Naive thymus-derived CD4-positive, alpha-beta T cell (primary cell): ENCODE measurements around the gene PARP1. TPM values are rescaled to one million over a fixed set of nuclear protein-coding genes. Genes with fewer than 3 reads are reported as not detected.
"Not testable (repeated sequence)": the region's sequence is repeated elsewhere in the genome, so short reads cannot be mapped to it uniquely, and the experiment has no call there.

Source experiments
- ATAC-seq: fragments of 150-1000 bp; cut with Tn5 transposase; 2 replicates; pipeline ENCODE4 v1.10.0; 2021; ENCODE audit warnings: mild to moderate bottlenecking, moderate library complexity
- CTCF ChIA-PET: fragments of 350-600 bp; sonication (Branson Sonifier 250); formaldehyde crosslinking; loops from one replicate; lab custom pipeline; 2021; ENCODE audit warnings: antibody characterized with exemption; lab: Charles Lee
- POLR2A ChIA-PET: fragments of 350-600 bp; sonication (Branson Sonifier 250); formaldehyde crosslinking; loops from one replicate; lab custom pipeline; 2021; ENCODE audit warnings: antibody characterized with exemption, inconsistent platforms; lab: Charles Lee
- DNase-seq, 9 donors: peaks; one replicate each; pipeline versions ENCODE4 v3.0.0 to v3.0.0-alpha.2; 2020 to 2022; ENCODE audit warnings: mixed read lengths in 1 of 9
- H3K27ac ChIP-seq: one replicate; pipeline ENCODE4 v1.7.0; 2013; ENCODE audit warnings: mild to moderate bottlenecking, low read depth, low read length, moderate library complexity
- H3K27me3 ChIP-seq, 2 donors: one replicate each; pipeline ENCODE4 v1.7.0; 2013; ENCODE audit warnings: low read length in 2 of 2, mild to moderate bottlenecking in 2 of 2, moderate library complexity in 2 of 2; ENCODE audit not compliant: control insufficient read depth in 2 of 2, insufficient read depth in 2 of 2
- H3K36me3 ChIP-seq, 3 experiments: 1 replicate in 2 of 3; 2 replicates in 1 of 3; pipeline ENCODE4 v1.7.0; 2013; ENCODE audit warnings: low read length in 3 of 3, mild to moderate bottlenecking in 3 of 3, moderate library complexity in 1 of 3; ENCODE audit not compliant: insufficient read depth in 3 of 3, control insufficient read depth in 2 of 3
- H3K4me1 ChIP-seq, 2 donors: one replicate each; pipeline ENCODE4 v1.7.0; 2013; ENCODE audit warnings: low read length in 2 of 2, mild to moderate bottlenecking in 2 of 2, moderate library complexity in 1 of 2; ENCODE audit not compliant: control insufficient read depth in 2 of 2, insufficient read depth in 2 of 2
- H3K4me3 ChIP-seq: 2 replicates; pipeline ENCODE4 v1.7.0; 2013; ENCODE audit warnings: mild to moderate bottlenecking, low read length
- H3K9me3 ChIP-seq, 3 experiments: 1 replicate in 2 of 3; 2 replicates in 1 of 3; pipeline ENCODE4 v1.7.0; 2013; ENCODE audit warnings: low read length in 3 of 3; ENCODE audit not compliant: control insufficient read depth in 2 of 3
- H3K27ac Mint-ChIP-seq, 9 donors: one replicate each; pipeline ENCODE4 v1.8.0; 2020 to 2022; ENCODE audit warnings: mixed read lengths in 9 of 9, mild to moderate bottlenecking in 8 of 9, moderate library complexity in 5 of 9, inconsistent platforms in 2 of 9
- H3K27me3 Mint-ChIP-seq, 5 donors: one replicate each; pipeline ENCODE4 v1.8.0; 2021 to 2022; ENCODE audit warnings: mixed read lengths in 5 of 5, mild to moderate bottlenecking in 1 of 5
- H3K36me3 Mint-ChIP-seq, 5 donors: one replicate each; pipeline ENCODE4 v1.8.0; 2020 to 2022; ENCODE audit warnings: mixed read lengths in 5 of 5, mild to moderate bottlenecking in 3 of 5, inconsistent platforms in 1 of 5
- H3K4me1 Mint-ChIP-seq, 7 donors: one replicate each; pipeline ENCODE4 v1.8.0; 2020 to 2022; ENCODE audit warnings: mixed read lengths in 7 of 7, mild to moderate bottlenecking in 3 of 7, inconsistent platforms in 1 of 7
- H3K4me3 Mint-ChIP-seq, 10 donors: one replicate each; pipeline ENCODE4 v1.8.0; 2020 to 2022; ENCODE audit warnings: mild to moderate bottlenecking in 10 of 10, mixed read lengths in 10 of 10, moderate library complexity in 6 of 10, inconsistent platforms in 2 of 10
- H3K9me3 Mint-ChIP-seq, 11 donors: one replicate each; pipeline ENCODE4 v1.8.0; 2020 to 2022; ENCODE audit warnings: mixed read lengths in 11 of 11, mild to moderate bottlenecking in 4 of 11, inconsistent platforms in 1 of 11, moderate library complexity in 1 of 11
- intact Hi-C, 2 donors: fragments of 100-400 bp; cut with micrococcal nuclease; formaldehyde crosslinking; loops; one replicate each; pipeline ENCODE4 v1.15.1; 2023
- polyA plus RNA-seq, 2 donors: library from polyadenylated mRNA; unstranded; fragments of 300-500 nt; fragmentation: Illumina TruSeq; gene quantifications; one replicate each; pipeline ENCODE4 v1.2.3, GENCODE V29; 2021
- total RNA-seq, 6 experiments: library from RNA in 5 of 6; stranded (reverse) in 5 of 6; gene quantifications; 1 replicate in 5 of 6; 2 replicates in 1 of 6; pipeline ENCODE4 v1.2.3 and lab custom pipeline; 2021 to 2026

The PARP1 gene
- total and polyA plus RNA-seq, 7 experiments from 2014 or later: 63.6 to 165 (median 89.3) TPM

GRCh38 chr1:226426395-226426794, 18.5 kb upstream of the PARP1 start:
- H3K27me3 Mint-ChIP-seq, intact Hi-C loops, H3K4me3 Mint-ChIP-seq, H3K9me3 Mint-ChIP-seq, H3K4me3 ChIP-seq, H3K27ac ChIP-seq, DNase-seq, ATAC-seq, H3K36me3 ChIP-seq, H3K27me3 ChIP-seq, H3K9me3 ChIP-seq, H3K27ac Mint-ChIP-seq, H3K36me3 Mint-ChIP-seq: not testable (repeated sequence)
- POLR2A ChIA-PET: interaction anchor here (1.9 to 4.8 kb wide), 3 partner anchors 18 to 30 kb away, joined by 6 to 29 read pairs (median 23); partner anchors contain the start of gene PARP1
- peaks cover 11% of the 10 kb centered on the region in 2 donors for H3K4me1 ChIP-seq
- peaks cover 15 to 40% (median 21%) of the 10 kb centered on the region in 7 donors for H3K4me1 Mint-ChIP-seq
- CTCF ChIA-PET: interaction anchor here (1.1 to 3.8 kb wide), 8 partner anchors 17 to 182 kb away, joined by 3 to 31 read pairs (median 10); partner anchors contain the start of gene PARP1

GRCh38 chr1:226425431-226426031, 17.6 kb upstream of the PARP1 start:
- CTCF ChIA-PET: interaction anchor here (0.6 to 3.8 kb wide), 16 partner anchors 10 to 1209 kb away, joined by 3 to 31 read pairs (median 4); partner anchors contain the start of gene PARP1
- ATAC-seq (peak; percentile 23), DNase-seq (peak in 6 of 9 donors; percentile 35 to 66 (median 42))
- Histone ChIP-seq H3K27me3 (no peaks in the 10 kb centered on the region), H3K4me3 (peak overlapping the region; percentile 66), H3K9me3 (no peaks in the 10 kb centered on the region), H3K36me3 (no peaks in the 10 kb centered on the region), H3K4me1 (peaks cover 11% of the 10 kb centered on the region in 2 donors), H3K27ac (peak overlapping the region; percentile 24)
- Mint-ChIP-seq H3K4me3 (peak overlapping the region in 3 of 10 donors; percentile 80 to 89 (median 87)), H3K36me3 (peaks cover 0 to 3% (median 0%) of the 10 kb centered on the region in 5 donors), H3K9me3 (no peaks in the 10 kb centered on the region), H3K27ac (peak overlapping the region in 8 of 9 donors; percentile 53 to 93 (median 87)), H3K27me3 (peaks cover 0 to 5% (median 0%) of the 10 kb centered on the region in 5 donors), H3K4me1 (peaks cover 15 to 40% (median 21%) of the 10 kb centered on the region in 7 donors)
- POLR2A ChIA-PET: interaction anchor here (0.6 to 4.8 kb wide), 8 partner anchors 10 to 514 kb away, joined by 3 to 29 read pairs (median 6); partner anchors contain the start of genes ITPKB and PARP1
- intact Hi-C loops: loop anchor here (1.0 to 2.0 kb wide), 4 partner anchors 17 to 403 kb away; partner anchors contain the start of gene PARP1 (in 1 of the 2)

DNA sequence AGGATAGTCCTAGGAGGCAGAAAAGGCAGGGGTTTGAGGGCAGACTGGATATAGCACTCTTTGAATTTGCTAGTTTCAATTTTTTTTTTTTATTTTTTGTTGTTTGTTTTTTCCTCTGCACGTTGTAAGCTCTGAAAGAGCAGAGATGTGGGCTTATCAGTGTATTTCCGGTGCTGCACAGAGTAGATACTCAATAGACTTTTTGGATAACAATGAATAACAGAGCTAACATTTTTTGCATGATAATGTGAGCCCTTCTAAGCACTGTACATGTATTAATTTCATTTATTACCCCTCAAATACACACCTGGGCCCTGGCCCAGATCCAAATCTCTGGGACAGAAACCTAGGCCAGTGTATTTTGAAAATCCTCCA, 17.1 kb upstream of the PARP1 start:
- Histone ChIP-seq H3K4me1 (peaks cover 11% of the 10 kb centered on the region in 2 donors), H3K27ac (no peak overlapping the region), H3K4me3 (peak overlapping the region; percentile 33), H3K9me3 (no peaks in the 10 kb centered on the region), H3K27me3 (no peaks in the 10 kb centered on the region), H3K36me3 (no peaks in the 10 kb centered on the region)
- peaks cover 0 to 3% (median 0%) of the 10 kb centered on the region in 5 donors for H3K27me3 Mint-ChIP-seq
- ATAC-seq (peak; percentile 48), DNase-seq (peak in 3 of 9 donors; percentile 27 to 31 (median 29))
- ChIA-PET CTCF (interaction anchor here (0.6 to 3.8 kb wide), 20 partner anchors 11 to 1210 kb away, joined by 3 to 31 read pairs (median 5); partner anchors contain the start of gene PARP1), POLR2A (interaction anchor here (0.6 to 4.8 kb wide), 11 partner anchors 9 to 996 kb away, joined by 3 to 29 read pairs (median 5); partner anchors contain the start of genes ITPKB and PARP1)
- H3K4me3 Mint-ChIP-seq: no peak overlapping the region
- intact Hi-C loops: loop anchor here (1.0 to 2.0 kb wide), 4 partner anchors 17 to 403 kb away; partner anchors contain the start of gene PARP1 (in 1 of the 2)
- H3K4me1 Mint-ChIP-seq: peaks cover 15 to 37% (median 21%) of the 10 kb centered on the region in 7 donors
- no peaks in the 10 kb centered on the region for H3K9me3 Mint-ChIP-seq
- H3K27ac Mint-ChIP-seq: no peak overlapping the region
- peaks cover 0 to 3% (median 0%) of the 10 kb centered on the region in 5 donors for H3K36me3 Mint-ChIP-seq

GRCh38 chr1:226424221-226425003, 16.5 kb upstream of the PARP1 start:
- peaks cover 0 to 8% (median 0%) of the 10 kb centered on the region in 5 donors for H3K27me3 Mint-ChIP-seq
- H3K9me3 Mint-ChIP-seq: no peaks in the 10 kb centered on the region
- peak overlapping the region in 1 of 10 donors; percentile 21 for H3K4me3 Mint-ChIP-seq
- Histone ChIP-seq H3K27ac (no peak overlapping the region), H3K4me1 (peaks cover 11% of the 10 kb centered on the region in 2 donors), H3K9me3 (no peaks in the 10 kb centered on the region), H3K4me3 (peak overlapping the region; percentile 33), H3K27me3 (no peaks in the 10 kb centered on the region), H3K36me3 (no peaks in the 10 kb centered on the region)
- ATAC-seq: peak; percentile 68
- H3K36me3 Mint-ChIP-seq: peaks cover 0 to 3% (median 0%) of the 10 kb centered on the region in 5 donors
- H3K4me1 Mint-ChIP-seq: peaks cover 15 to 34% (median 21%) of the 10 kb centered on the region in 7 donors
- ChIA-PET CTCF (interaction anchor here (0.5 to 3.8 kb wide), 15 partner anchors 11 to 470 kb away, joined by 3 to 31 read pairs (median 5); partner anchors contain the start of gene PARP1), POLR2A (interaction anchor here (0.6 to 4.8 kb wide), 9 partner anchors 9 to 996 kb away, joined by 3 to 29 read pairs (median 6); partner anchors contain the start of gene PARP1)
- DNase-seq: peak in 5 of 9 donors; percentile 29 to 54 (median 44)
- H3K27ac Mint-ChIP-seq: no peak overlapping the region
- intact Hi-C loops: loop anchor here (1.0 to 2.0 kb wide), 8 partner anchors 16 to 404 kb away; partner anchors contain the start of gene PARP1 (in 1 of the 2)

GRCh38 chr1:226422478-226422877, 14.6 kb upstream of the PARP1 start:
- Mint-ChIP-seq H3K4me1 (peaks cover 8 to 25% (median 14%) of the 10 kb centered on the region in 7 donors), H3K36me3 (peaks cover 0 to 3% (median 0%) of the 10 kb centered on the region in 5 donors), H3K27ac (no peak overlapping the region), H3K4me3 (no peak overlapping the region), H3K9me3 (no peaks in the 10 kb centered on the region), H3K27me3 (peaks cover 0 to 11% (median 0%) of the 10 kb centered on the region in 5 donors)
- no peaks in the 10 kb centered on the region for H3K9me3 ChIP-seq
- peaks cover 11% of the 10 kb centered on the region in 2 donors for H3K4me1 ChIP-seq
- intact Hi-C loops: no loop called here
- ChIA-PET POLR2A (interaction anchor here (0.8 kb wide), 1 partner anchor 14 kb away, joined by 4 read pairs; the partner anchor contains the start of gene PARP1), CTCF (interaction anchor here (1.0 to 3.8 kb wide), 3 partner anchors 14 to 186 kb away, joined by 4 to 29 read pairs (median 6); partner anchors contain the start of gene PARP1)
- H3K4me3 ChIP-seq: no peak overlapping the region
- DNase-seq (no peak), ATAC-seq (no peak)
- H3K27me3 ChIP-seq: no peaks in the 10 kb centered on the region
- no peaks in the 10 kb centered on the region for H3K36me3 ChIP-seq
- no peak overlapping the region for H3K27ac ChIP-seq
